Mucosa of stomach (tissue), 1 donor: Measurements from ENCODE around the gene GALNT18.

Experiments used
- H3K27me3 ChIP-seq: one replicate; pipeline ENCODE4 v1.7.0; 2013; ENCODE audit warnings: mild to moderate bottlenecking, low read length; ENCODE audit not compliant: control insufficient read depth, insufficient read depth
- H3K36me3 ChIP-seq: one replicate; pipeline ENCODE4 v1.7.0; 2013; ENCODE audit warnings: low read length; ENCODE audit not compliant: control insufficient read depth, insufficient read depth
- H3K4me1 ChIP-seq: one replicate; pipeline ENCODE4 v1.7.0; 2013; ENCODE audit warnings: mild to moderate bottlenecking, low read length; ENCODE audit not compliant: control insufficient read depth, insufficient read depth
- H3K4me3 ChIP-seq: one replicate; pipeline ENCODE4 v1.7.0; 2013; ENCODE audit warnings: low read length
- H3K9ac ChIP-seq: one replicate; pipeline ENCODE4 v1.7.0; 2013; ENCODE audit warnings: mild to moderate bottlenecking, low read length, moderate library complexity
- H3K9me3 ChIP-seq: one replicate; pipeline ENCODE4 v1.7.0; 2013; ENCODE audit warnings: mild to moderate bottlenecking, low read length, moderate library complexity; ENCODE audit not compliant: control insufficient read depth
- donor health status: Pancreatic carcinoma.

GALNT18 gene

GRCh38 chr11:11621573-11622339, at the start of gene GALNT18:
TSS of gene GALNT18 (minus strand) at chr11:11622005.
- peak within 1 kb of the TSS; percentile 37 for H3K9ac ChIP-seq
- peak within 1 kb of the TSS; percentile 40 for H3K4me3 ChIP-seq
- H3K4me1 ChIP-seq: peaks cover 16% of the 10 kb centered on the region
- no peaks in the 10 kb centered on the region for H3K36me3 ChIP-seq
- H3K9me3 ChIP-seq: no peaks in the 10 kb centered on the region
- peaks cover 53% of the 10 kb centered on the region for H3K27me3 ChIP-seq

GRCh38 chr11:11670574-11670973, 48.8 kb upstream of the GALNT18 start:
- H3K4me1 ChIP-seq: no peaks in the 10 kb centered on the region
- H3K9me3 ChIP-seq: no peaks in the 10 kb centered on the region
- no peak overlapping the region for H3K9ac ChIP-seq
- no peak overlapping the region for H3K4me3 ChIP-seq
- H3K36me3 ChIP-seq: no peaks in the 10 kb centered on the region
- peaks cover 10% of the 10 kb centered on the region for H3K27me3 ChIP-seq

GRCh38 chr11:11669233-11669846, 47.5 kb upstream of the GALNT18 start:
- peaks cover 15% of the 10 kb centered on the region for H3K27me3 ChIP-seq
- no peaks in the 10 kb centered on the region for H3K4me1 ChIP-seq

GRCh38 chr11:11668781-11669180, 47.0 kb upstream of the GALNT18 start:
- H3K36me3 ChIP-seq: no peaks in the 10 kb centered on the region
- peaks cover 15% of the 10 kb centered on the region for H3K27me3 ChIP-seq
- no peak overlapping the region for H3K4me3 ChIP-seq
- no peak overlapping the region for H3K9ac ChIP-seq
- H3K4me1 ChIP-seq: no peaks in the 10 kb centered on the region
- no peaks in the 10 kb centered on the region for H3K9me3 ChIP-seq

More at GRCh38 chr11:11669233-11669846, 47.5 kb upstream of the GALNT18 start:
- Histone ChIP-seq H3K36me3 (no peaks in the 10 kb centered on the region), H3K4me3 (no peak overlapping the region), H3K9me3 (no peaks in the 10 kb centered on the region), H3K9ac (no peak overlapping the region)

GRCh38 chr11:11668274-11668673, 46.5 kb upstream of the GALNT18 start:
- H3K4me1 ChIP-seq: no peaks in the 10 kb centered on the region
- H3K4me3 ChIP-seq: no peak overlapping the region
- H3K9me3 ChIP-seq: no peaks in the 10 kb centered on the region
- no peaks in the 10 kb centered on the region for H3K36me3 ChIP-seq
- H3K27me3 ChIP-seq: peaks cover 14% of the 10 kb centered on the region
- H3K9ac ChIP-seq: no peak overlapping the region

GRCh38 chr11:11667056-11667455, 45.3 kb upstream of the GALNT18 start:
- Histone ChIP-seq H3K9me3 (no peaks in the 10 kb centered on the region), H3K4me1 (no peaks in the 10 kb centered on the region), H3K9ac (no peak overlapping the region), H3K36me3 (no peaks in the 10 kb centered on the region), H3K4me3 (no peak overlapping the region), H3K27me3 (peaks cover 14% of the 10 kb centered on the region)

GRCh38 chr11:11665407-11665806, 43.6 kb upstream of the GALNT18 start:
- H3K4me1 ChIP-seq: no peaks in the 10 kb centered on the region
- no peak overlapping the region for H3K4me3 ChIP-seq

GRCh38 chr11:11663907-11664306, 42.1 kb upstream of the GALNT18 start:
- Histone ChIP-seq H3K4me1 (no peaks in the 10 kb centered on the region), H3K27me3 (peaks cover 13% of the 10 kb centered on the region), H3K36me3 (no peaks in the 10 kb centered on the region), H3K4me3 (no peak overlapping the region), H3K9ac (no peak overlapping the region), H3K9me3 (no peaks in the 10 kb centered on the region)

More at GRCh38 chr11:11665407-11665806, 43.6 kb upstream of the GALNT18 start:
- Histone ChIP-seq H3K9me3 (no peaks in the 10 kb centered on the region), H3K9ac (no peak overlapping the region), H3K27me3 (peaks cover 14% of the 10 kb centered on the region), H3K36me3 (no peaks in the 10 kb centered on the region)

GRCh38 chr11:11662578-11662977, 40.8 kb upstream of the GALNT18 start:
- Histone ChIP-seq H3K36me3 (no peaks in the 10 kb centered on the region), H3K4me1 (no peaks in the 10 kb centered on the region), H3K9me3 (no peaks in the 10 kb centered on the region), H3K9ac (no peak overlapping the region), H3K27me3 (peaks cover 8% of the 10 kb centered on the region), H3K4me3 (no peak overlapping the region)

GRCh38 chr11:11661326-11662040, 39.7 kb upstream of the GALNT18 start:
- Histone ChIP-seq H3K9me3 (no peaks in the 10 kb centered on the region), H3K4me1 (no peaks in the 10 kb centered on the region), H3K36me3 (no peaks in the 10 kb centered on the region), H3K4me3 (no peak overlapping the region), H3K27me3 (peaks cover 8% of the 10 kb centered on the region), H3K9ac (no peak overlapping the region)

GRCh38 chr11:11660363-11660740, 38.5 kb upstream of the GALNT18 start:
- Histone ChIP-seq H3K4me3 (no peak overlapping the region), H3K4me1 (no peaks in the 10 kb centered on the region), H3K36me3 (no peaks in the 10 kb centered on the region), H3K27me3 (peaks cover 8% of the 10 kb centered on the region), H3K9ac (no peak overlapping the region), H3K9me3 (no peaks in the 10 kb centered on the region)
